ENCODE data around the gene FABP2.
"Not testable (repeated sequence)": the region's sequence is repeated elsewhere in the genome, so short reads cannot be mapped to it uniquely, and the experiment has no call there.

Gene FABP2

GRCh38 chr4:119290598-119290997, 31.3 kb downstream of the FABP2 start:
- no peak for DNase-seq (ENCODE audit: low spot score)
- ChIA-PET POLR2A (ENCODE audit: low non-redundant PET) (no interaction called here), CTCF (no interaction called here)
- no peak for TF ChIP-seq CTCF (conservative IDR thresholded peaks at IDR 0.05; ENCODE audit: low read depth)
- no peak overlapping the region for H3K27ac ChIP-seq

GRCh38 chr4:119289313-119289712, 32.6 kb downstream of the FABP2 start:
- POLR2A ChIA-PET (ENCODE audit: low non-redundant PET), result no interaction called here
- no peak for TF ChIP-seq CTCF (conservative IDR thresholded peaks at IDR 0.05; ENCODE audit: low read depth)
- CTCF ChIA-PET, result no interaction called here

DNA sequence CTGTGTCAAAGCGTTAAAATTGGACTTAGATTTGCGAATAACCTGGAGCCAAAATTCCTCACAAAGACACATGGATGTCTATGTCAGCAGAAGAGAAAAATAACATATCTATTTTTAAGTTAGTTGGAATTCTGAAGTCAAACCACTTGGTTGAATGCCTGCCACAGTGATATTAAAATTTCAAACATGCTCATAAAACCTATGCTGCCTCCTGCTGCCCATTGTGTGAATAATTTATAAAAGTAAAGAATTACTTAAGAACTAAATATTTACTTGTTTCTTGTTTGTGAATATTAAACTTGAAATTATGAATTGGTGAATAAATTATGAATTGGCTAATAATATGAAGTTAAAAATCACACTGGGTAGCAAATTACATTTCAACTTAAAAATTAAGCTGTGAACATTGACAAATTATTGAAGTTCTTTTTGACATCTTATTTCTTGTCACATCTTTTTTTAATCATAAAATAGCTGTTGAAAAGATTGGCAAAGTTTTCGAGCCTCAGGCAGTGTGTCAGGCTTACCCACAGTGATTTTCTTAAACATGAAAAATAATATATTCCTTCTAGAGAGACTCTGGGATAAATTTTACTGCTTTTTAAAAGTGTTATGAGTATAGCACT, 35.4 kb downstream of the FABP2 start:
- ChIA-PET CTCF (interaction anchor here (0.7 kb wide), 1 partner anchor 9 kb away, joined by 3 read pairs; no protein-coding TSS in a partner anchor), POLR2A (ENCODE audit: low non-redundant PET) (no interaction called here)
- DNase-seq (ENCODE audit: low spot score), result no peak
- peak; percentile 65 for TF ChIP-seq CTCF (conservative IDR thresholded peaks at IDR 0.05; ENCODE audit: low read depth)
- H3K27ac ChIP-seq, result no peak overlapping the region

More at GRCh38 chr4:119289313-119289712, 32.6 kb downstream of the FABP2 start:
- no peak for DNase-seq (ENCODE audit: low spot score)
- no peak overlapping the region for H3K27ac ChIP-seq

GRCh38 chr4:119284876-119285780, 36.8 kb downstream of the FABP2 start:
- no peak for TF ChIP-seq CTCF (conservative IDR thresholded peaks at IDR 0.05; ENCODE audit: low read depth)
- ChIA-PET POLR2A (ENCODE audit: low non-redundant PET) (no interaction called here), CTCF (interaction anchor here (0.6 kb wide), 1 partner anchor 14 kb away, joined by 3 read pairs; no protein-coding TSS in a partner anchor)
- no peak overlapping the region for H3K27ac ChIP-seq
- DNase-seq (ENCODE audit: low spot score), result no peak

DNA sequence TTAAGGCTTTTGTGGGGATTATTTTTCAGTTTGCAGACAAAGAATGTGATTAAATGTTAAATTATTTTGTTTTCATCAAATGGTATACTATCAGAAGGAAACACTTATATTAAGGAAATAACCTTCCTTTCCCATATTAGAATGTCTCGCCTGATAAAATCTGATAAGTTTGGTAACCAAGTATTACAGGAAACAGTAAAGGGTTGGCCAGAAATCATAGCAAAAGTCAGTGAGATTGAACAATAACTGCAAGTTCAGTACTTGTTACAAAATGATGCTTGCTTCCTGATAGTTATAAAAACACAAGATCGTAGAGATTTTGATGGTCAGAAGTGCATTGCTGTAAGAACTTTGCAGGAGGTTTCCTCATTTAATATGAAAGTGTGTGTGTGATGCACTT, 40.5 kb downstream of the FABP2 start:
- H3K27ac ChIP-seq, result no peak overlapping the region
- ChIA-PET CTCF (no interaction called here), POLR2A (ENCODE audit: low non-redundant PET) (no interaction called here)
- no peak for DNase-seq (ENCODE audit: low spot score)
- TF ChIP-seq CTCF (conservative IDR thresholded peaks at IDR 0.05; ENCODE audit: low read depth), result no peak

DNA sequence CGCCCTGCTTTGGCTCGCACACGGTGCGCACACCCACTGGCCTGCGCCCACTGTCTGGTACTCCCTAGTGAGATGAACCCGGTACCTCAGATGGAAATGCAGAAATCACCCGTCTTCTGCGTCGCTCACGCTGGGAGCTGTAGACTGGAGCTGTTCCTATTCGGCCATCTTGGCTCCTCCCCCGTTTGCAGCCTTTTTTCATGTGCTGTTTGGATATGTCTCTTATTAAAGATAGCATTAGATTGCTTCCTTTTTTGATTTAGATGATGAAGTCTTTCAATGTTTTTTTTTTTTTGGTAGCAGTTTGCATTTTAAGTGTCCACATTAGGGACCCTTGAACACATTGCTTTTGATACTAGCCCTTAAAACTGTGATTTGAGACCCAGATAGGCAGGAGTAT, 42.0 kb downstream of the FABP2 start:
- POLR2A ChIA-PET (ENCODE audit: low non-redundant PET); DNase-seq (ENCODE audit: low spot score); CTCF ChIA-PET; H3K27ac ChIP-seq: not testable (repeated sequence)

DNA sequence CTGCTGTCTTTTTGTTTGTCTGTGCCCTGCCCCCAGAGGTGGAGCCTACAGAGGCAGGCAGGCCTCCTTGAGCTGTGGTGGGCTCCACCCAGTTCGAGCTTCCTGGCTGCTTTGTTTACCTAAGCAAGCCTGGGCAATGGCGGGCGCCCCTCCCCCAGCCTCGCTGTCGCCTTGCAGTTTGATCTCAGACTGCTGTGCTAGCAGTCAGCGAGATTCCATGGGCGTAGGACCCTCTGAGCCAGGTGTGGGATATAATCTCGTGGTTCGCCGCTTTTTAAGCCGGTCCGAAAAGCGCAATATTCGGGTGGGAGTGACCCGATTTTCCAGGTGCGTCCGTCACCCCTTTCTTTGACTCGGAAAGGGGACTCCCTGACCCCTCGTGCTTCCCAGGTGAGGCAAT, 42.4 kb downstream of the FABP2 start:
- H3K27ac ChIP-seq; POLR2A ChIA-PET (ENCODE audit: low non-redundant PET); CTCF ChIA-PET; DNase-seq (ENCODE audit: low spot score): not testable (repeated sequence)

Data from RWPE1 (cell line).